Activated T-cell treated with anti-CD3 and anti-CD28 coated beads for 24 hours (primary cell): ENCODE measurements around the gene ENPP1.
"Not testable (repeated sequence)": the region's sequence is repeated elsewhere in the genome, so short reads cannot be mapped to it uniquely, and the experiment has no call there.

Experiments used
- DNase-seq: peaks from one replicate; pipeline ENCODE4 v3.0.0-alpha.2; 2020; ENCODE audit warnings: low read depth

ENPP1 gene

GRCh38 chr6:131831392-131831791 lies 23.6 kb downstream of the ENPP1 start:
- DNase-seq = no peak

- no peak for DNase-seq
Observed at GRCh38 chr6:131831886-131832285, 24.1 kb downstream of the ENPP1 start.

GRCh38 chr6:131832363-131832762 lies 24.5 kb downstream of the ENPP1 start:
- no peak for DNase-seq

GRCh38 chr6:131838051-131838450 lies 30.2 kb downstream of the ENPP1 start:
- DNase-seq = no peak

- no peak for DNase-seq
Observed at GRCh38 chr6:131839388-131839787, 31.6 kb downstream of the ENPP1 start.

- no peak for DNase-seq
Observed at GRCh38 chr6:131840441-131840840, 32.6 kb downstream of the ENPP1 start.

GRCh38 chr6:131840936-131841583 lies 33.2 kb downstream of the ENPP1 start:
- no peak for DNase-seq

GRCh38 chr6:131843768-131844167 lies 35.9 kb downstream of the ENPP1 start:
- no peak for DNase-seq

GRCh38 chr6:131844243-131844841 lies 36.5 kb downstream of the ENPP1 start:
- no peak for DNase-seq

- no peak for DNase-seq
Observed at GRCh38 chr6:131846023-131846663, 38.3 kb downstream of the ENPP1 start.

- no peak for DNase-seq
Observed at GRCh38 chr6:131846905-131847304, 39.1 kb downstream of the ENPP1 start.

GRCh38 chr6:131849799-131850198 lies 42.0 kb downstream of the ENPP1 start:
- no peak for DNase-seq

GRCh38 chr6:131851049-131851769 lies 43.4 kb downstream of the ENPP1 start:
- no peak for DNase-seq

GRCh38 chr6:131852200-131852599 lies 44.4 kb downstream of the ENPP1 start:
- DNase-seq = no peak

- no peak for DNase-seq
Observed at GRCh38 chr6:131854803-131855202, 47.0 kb downstream of the ENPP1 start.

GRCh38 chr6:131858765-131859415 lies 51.1 kb downstream of the ENPP1 start:
- no peak for DNase-seq

GRCh38 chr6:131859658-131860057 lies 51.8 kb downstream of the ENPP1 start:
- not testable (repeated sequence) for DNase-seq

GRCh38 chr6:131861381-131861780 lies 53.6 kb downstream of the ENPP1 start:
- no peak for DNase-seq

GRCh38 chr6:131862476-131862875 lies 54.7 kb downstream of the ENPP1 start:
- DNase-seq = no peak

- no peak for DNase-seq
Observed at GRCh38 chr6:131867744-131868143, 59.9 kb downstream of the ENPP1 start.

GRCh38 chr6:131868836-131869235 lies 61.0 kb downstream of the ENPP1 start:
- no peak for DNase-seq

- DNase-seq = no peak
Observed at GRCh38 chr6:131875647-131876046, 67.8 kb downstream of the ENPP1 start.
